HUES48 (cell line): ENCODE results near the gene CD48.

Source experiments
- H3K27ac ChIP-seq: one replicate; pipeline ENCODE4 v1.7.0; 2013; ENCODE audit warnings: low read depth, low read length, inconsistent platforms
- H3K27me3 ChIP-seq: 2 replicates; pipeline ENCODE4 v1.6.1; 2013; ENCODE audit warnings: mild to moderate bottlenecking, low read length; ENCODE audit not compliant: control insufficient read depth, insufficient read depth
- H3K36me3 ChIP-seq: 2 replicates; pipeline ENCODE4 v1.6.1; 2013; ENCODE audit warnings: low read length; ENCODE audit not compliant: control insufficient read depth, insufficient read depth
- H3K4me1 ChIP-seq: 2 replicates; pipeline ENCODE4 v1.6.1; 2013; ENCODE audit warnings: mild to moderate bottlenecking, low read length; ENCODE audit not compliant: control insufficient read depth, insufficient read depth
- H3K4me3 ChIP-seq: 2 replicates; pipeline ENCODE4 v1.5.1; 2013; ENCODE audit warnings: mild to moderate bottlenecking, low read depth, low read length
- H3K9ac ChIP-seq: 2 replicates; pipeline ENCODE4 v1.6.1; 2013; ENCODE audit warnings: mild to moderate bottlenecking, low read depth, low read length, moderate library complexity
- H3K9me3 ChIP-seq: 2 replicates; pipeline ENCODE4 v1.6.1; 2013; ENCODE audit warnings: low read length; ENCODE audit not compliant: control insufficient read depth, insufficient read depth

The CD48 gene

DNA sequence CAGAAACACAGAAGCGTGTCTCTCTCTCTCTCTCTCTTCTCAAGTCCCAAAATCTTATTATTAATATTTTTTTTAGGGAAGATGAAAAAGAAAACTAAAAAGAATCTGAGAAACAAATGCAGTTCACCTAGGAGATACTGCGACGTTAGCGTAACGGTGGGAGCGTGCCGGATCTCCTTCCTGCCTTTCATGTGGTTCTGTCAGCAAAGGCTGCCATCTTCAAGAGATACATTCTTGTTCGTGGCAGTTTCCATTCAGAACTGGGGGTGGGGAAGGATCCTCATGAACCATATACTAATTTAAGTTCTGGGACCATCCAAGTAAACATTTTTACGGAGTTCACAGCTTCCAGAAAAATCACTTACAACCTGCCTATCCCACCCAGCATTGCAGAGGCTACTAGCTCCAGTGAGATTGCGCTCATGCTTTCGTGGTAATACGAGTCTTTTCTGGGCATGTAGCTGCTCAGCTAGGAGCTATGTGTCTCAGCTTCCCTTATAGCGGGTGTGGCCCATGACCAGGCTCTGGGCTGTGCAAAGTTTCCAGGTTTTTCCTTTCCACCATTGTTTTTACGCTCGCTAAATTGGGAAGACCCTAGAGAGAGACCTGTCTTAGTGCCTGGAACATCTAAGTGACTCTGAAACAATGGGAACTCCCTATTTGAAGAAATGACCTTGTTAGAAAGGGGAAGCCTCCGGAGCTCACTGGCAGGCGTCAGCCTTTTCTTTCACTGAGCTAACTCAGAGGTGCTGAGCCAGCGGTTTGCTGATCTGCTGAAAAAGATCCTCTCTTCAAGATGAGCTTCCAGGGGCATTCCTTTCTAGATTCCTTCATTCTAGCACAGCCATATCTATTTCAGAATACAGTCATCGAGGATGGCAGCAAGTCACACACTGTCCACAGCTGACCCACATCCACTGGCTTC, 82.1 kb downstream of the CD48 start:
- Histone ChIP-seq H3K36me3 (no peaks in the 10 kb centered on the region), H3K4me3 (no peak overlapping the region), H3K4me1 (no peaks in the 10 kb centered on the region), H3K27me3 (no peaks in the 10 kb centered on the region), H3K9me3 (no peaks in the 10 kb centered on the region), H3K27ac (no peak overlapping the region), H3K9ac (no peak overlapping the region)

DNA sequence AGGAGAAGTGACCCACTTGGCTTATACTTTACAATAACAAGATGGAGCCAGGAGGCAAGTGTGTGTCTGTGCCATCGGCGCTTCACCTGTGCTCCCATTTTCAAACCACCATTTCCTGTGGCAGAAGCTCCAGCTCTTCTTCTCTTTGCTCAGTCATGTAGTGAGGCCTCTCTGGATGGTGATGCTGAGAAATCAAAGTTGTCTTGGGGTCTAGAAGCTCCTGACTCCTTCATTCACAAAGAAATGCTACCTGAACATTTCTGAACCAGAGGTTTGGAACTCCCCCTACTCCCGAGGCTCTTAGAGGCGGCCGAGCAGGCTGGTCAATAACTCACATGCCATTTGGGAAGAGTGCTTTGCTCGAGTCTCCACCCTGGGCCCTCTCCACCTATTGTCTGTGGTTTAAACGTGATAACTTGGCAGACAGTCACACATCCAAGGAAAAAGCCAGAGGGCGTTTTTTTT, 82.8 kb downstream of the CD48 start:
- Histone ChIP-seq H3K27me3 (no peaks in the 10 kb centered on the region), H3K4me1 (no peaks in the 10 kb centered on the region), H3K9ac (no peak overlapping the region), H3K9me3 (no peaks in the 10 kb centered on the region), H3K27ac (no peak overlapping the region), H3K4me3 (no peak overlapping the region), H3K36me3 (no peaks in the 10 kb centered on the region)
